ENCODE results near the gene TTC28.

The TTC28 gene

DNA sequence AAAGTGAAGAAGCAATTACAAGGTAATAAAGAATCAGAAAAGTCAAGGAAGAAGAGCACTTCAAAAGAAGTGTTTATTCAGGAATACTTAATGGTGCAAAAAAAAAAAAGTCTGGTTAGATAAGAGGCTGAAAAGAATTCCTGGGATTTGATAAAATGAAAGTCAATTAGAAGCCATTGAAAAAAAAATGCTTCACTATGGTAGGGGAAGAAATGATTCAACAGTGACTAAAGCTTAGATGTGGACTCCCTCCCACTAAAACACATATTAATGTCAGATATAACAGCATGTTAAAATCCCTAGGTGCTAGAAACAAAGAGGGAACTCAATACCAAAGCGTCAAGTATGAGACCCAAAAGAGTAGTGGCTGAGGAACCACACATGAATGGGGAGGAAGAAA lies 425.2 kb downstream of the TTC28 start:
- DNase-seq = no peak

GRCh38 chr22:28252539-28252938 lies 427.1 kb downstream of the TTC28 start:
- no peak for DNase-seq

DNA sequence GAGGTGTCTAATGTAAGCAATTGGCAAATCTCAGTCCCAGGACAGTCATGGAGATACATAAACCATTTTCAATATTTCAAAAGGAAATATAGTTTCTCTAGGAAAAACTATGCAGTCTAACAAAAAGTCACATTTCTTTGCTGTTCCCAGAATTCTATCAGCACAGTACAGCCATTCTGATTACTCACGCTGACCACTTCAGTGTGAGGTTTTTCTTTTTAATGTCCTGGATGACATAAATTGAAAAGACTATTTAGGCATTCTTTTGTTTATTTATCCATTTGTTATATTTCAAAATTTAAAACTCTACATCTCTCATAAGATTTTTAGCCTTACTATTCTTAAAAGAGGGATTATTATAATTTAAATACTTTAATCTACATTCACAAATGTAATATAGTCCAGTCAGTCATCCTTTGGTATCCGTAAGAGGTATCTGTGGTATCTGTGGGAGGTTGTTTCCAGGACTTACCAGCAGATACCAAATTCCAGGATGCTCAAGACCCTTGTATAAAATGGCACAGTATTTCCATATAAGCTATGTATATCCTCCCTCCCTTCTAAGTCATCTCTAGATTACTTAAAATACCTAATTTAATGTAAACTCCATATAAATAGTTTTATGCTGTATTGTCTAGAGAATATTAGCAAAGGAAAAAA lies 429.5 kb downstream of the TTC28 start:
- no peak for DNase-seq

DNA sequence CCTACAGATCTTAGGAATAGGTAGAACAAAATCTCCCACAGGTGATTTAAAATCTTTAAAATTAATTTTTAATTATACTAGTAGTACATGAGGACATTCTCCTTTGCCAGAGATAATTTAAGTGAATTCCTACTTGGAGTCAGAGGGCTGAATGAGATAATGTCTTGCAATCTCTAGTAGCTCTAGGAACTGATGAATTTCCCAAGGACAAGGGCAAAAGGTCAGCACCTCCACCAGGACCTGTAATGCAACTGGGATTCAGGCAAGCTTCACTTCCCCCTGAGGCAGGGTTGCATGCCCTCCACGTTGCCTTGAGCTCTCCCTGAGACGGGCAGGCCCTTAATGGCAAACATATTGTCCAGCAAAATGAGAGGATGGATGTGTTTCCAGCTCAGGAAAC lies 430.2 kb downstream of the TTC28 start:
- no peak for DNase-seq

- no peak for DNase-seq
Measured at GRCh38 chr22:28247667-28248363, 431.8 kb downstream of the TTC28 start.

- DNase-seq = no peak
Measured at GRCh38 chr22:28247136-28247535, 432.5 kb downstream of the TTC28 start.

- DNase-seq = no peak
Measured at GRCh38 chr22:28246397-28246796, 433.2 kb downstream of the TTC28 start.

DNA sequence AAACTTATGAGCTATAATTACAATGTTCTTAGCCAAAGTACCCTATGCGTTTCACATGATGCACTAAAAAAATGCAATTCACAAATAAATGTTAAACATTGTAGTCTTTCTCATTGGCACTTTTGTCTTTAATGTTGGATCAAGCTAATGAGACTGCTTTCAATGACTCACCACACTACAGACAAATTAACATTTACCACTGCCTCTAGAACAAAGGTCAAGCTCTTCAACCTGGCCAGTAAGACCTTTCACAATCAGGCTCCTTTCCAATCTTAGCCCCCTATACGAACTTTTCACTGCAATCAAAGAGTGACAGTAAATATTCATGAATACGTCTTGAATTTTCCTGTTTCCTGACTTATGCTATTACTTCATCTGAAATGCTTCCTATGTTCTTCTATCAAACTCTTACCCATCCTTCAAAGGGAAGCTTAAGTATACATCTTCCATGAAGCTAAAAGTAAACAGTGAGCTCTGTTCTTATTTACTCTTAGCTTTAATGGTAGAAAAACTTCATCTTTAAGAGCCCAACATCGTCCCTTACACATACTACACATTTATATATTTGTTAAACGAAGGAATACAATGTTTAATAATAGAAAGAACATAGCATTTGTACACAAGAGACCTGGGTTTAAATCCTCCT lies 433.9 kb downstream of the TTC28 start:
- DNase-seq = no peak

GRCh38 chr22:28244757-28245156 lies 434.9 kb downstream of the TTC28 start:
- no peak for DNase-seq

DNA sequence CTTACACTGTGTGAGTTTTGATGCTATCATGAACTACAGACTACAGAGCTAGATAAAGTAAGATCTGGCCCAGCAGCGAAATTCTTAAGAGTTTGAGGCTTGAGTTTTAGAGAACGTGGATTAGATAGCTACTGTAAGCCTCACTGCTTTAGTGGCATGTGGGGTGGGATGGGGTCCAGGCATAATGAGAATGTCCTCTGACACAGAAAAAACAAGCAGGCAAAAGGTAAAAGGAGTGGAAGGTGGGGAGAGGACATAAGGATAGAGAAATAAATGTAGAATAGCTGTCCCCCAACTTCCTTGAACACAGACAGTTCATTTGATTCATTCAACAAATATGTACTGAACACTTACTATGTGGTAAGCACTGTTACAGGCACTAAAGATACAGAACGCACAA lies 436.1 kb downstream of the TTC28 start:
- no peak for DNase-seq

GRCh38 chr22:28241656-28242290 lies 437.9 kb downstream of the TTC28 start:
- DNase-seq = no peak

GRCh38 chr22:28239941-28240340 lies 439.7 kb downstream of the TTC28 start:
- no peak for DNase-seq

DNA sequence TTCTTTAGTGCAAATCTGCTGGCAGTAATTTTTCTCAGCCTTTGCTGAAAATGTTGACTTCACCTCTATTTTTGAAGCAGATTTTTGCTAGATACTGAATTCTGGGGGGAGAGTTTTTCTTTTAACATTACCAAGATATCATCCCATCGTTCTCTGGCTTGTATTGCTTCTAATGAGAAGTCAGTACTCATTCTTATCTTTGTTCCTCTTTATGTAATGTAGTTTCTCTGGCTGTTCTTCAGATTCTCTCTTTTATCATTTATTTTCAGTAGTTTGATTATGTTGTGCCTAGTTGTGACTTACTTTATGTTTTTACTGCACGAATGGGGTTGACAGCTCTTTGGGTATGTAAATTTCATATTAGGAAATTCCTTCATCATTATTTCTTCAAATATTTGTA lies 441.9 kb downstream of the TTC28 start:
- DNase-seq = no peak

GRCh38 chr22:28237112-28237511 lies 442.5 kb downstream of the TTC28 start:
- no peak for DNase-seq

- DNase-seq = no peak
Measured at GRCh38 chr22:28232204-28232603, 447.4 kb downstream of the TTC28 start.

GRCh38 chr22:28231441-28231840 lies 448.2 kb downstream of the TTC28 start:
- DNase-seq = no peak

GRCh38 chr22:28230671-28231070 lies 449.0 kb downstream of the TTC28 start:
- DNase-seq = no peak

DNA sequence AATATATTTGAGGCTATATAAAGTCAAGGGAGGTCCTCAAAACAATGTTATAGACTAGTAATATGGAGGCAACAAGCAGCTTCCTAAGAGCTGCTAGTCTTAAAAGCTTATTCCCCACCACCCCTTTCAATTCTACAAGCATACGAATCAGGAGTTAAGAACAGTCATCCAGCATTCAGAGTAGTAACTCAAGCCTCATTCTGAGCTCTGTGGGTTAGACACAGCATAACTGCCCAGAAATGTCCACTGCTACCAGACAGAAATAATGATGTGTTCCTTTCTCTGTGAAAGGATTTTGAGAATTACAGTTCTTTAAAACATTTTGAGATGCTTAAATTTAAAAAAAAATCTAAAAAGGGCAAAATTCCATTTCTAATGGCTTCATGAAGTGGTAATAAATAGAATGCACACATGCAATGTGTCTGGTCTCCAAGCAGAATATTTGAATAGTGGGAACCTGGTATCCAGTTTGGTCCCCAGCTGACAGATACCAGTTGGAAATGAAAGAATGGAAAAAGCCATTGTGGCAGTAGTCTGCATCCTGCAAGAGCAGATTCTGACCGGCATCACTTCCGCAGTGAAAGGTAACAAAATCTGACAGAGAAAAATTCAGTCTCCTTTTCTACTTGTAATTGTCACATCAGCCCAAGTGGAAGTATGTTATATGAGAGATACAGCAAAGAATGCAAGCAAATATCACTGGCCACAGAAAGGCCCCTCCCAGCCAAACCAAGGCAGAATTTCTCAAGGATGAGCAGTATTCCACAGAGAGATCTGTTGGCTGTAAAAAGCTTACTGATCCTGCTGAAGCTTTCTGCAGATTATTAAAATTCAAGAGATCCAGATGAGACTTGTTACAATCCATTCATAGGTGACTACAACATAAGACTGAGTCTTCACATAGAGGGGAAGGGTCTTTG lies 449.8 kb downstream of the TTC28 start:
- DNase-seq = no peak

DNA sequence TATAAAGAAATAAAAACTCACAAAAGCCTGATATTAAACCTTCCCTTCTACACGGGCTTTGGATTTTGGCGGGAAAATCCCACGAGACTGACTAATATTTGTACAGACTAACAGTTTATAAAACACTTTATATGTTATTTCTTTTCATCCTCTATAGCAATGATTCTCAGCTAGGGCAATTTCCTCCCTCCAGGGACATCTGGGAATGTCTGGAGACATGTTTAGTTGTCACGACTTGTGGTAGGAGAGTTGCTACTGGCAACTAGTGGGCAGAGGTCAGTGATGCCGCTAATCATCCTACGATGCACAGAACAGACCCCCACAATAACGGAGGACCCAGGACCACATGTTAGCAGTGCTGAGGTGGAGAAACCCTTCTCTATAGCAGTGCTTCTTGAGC lies 455.8 kb downstream of the TTC28 start:
- DNase-seq = no peak

- no peak for DNase-seq
Measured at GRCh38 chr22:28222976-28223745, 456.5 kb downstream of the TTC28 start.

DNA sequence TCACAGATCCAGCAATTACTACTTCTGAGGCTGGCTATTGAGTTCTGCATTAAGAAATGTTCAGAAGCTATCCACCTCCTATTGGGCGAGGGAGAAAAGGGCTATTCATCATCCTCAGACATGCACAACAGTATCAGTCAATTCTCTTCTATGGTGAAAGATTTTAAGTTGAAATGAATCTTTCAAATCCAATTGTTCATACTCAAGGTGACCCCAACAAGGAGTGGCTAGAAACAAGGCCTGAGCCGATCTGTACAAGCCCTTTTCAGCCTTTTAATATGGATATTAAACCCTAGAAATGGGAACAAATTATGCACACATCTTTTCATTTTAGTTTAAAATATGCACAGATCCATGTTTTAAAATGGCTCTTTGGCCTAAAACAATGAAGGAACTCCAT lies 457.1 kb downstream of the TTC28 start:
- no peak for DNase-seq

DNA sequence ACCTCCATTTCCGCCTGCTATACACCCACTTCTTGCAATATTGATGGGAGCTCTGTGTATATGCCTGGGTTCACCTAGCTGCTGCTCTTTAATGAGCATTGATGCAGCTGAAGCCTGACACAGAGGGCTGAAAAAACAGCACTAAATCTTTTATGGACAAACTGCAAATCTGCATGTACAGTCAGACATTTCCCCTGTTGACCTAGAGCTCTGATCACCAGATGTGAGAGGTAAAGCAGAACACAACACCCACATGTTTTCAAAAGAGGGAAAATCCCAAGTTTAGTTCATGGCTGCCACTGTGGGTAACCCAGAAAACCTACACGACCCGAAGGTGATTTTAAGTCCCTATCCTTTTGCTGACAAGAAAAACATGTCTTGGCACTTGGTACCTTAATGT lies 457.6 kb downstream of the TTC28 start:
- no peak for DNase-seq

Data from stimulated activated CD4-positive, alpha-beta T cell treated with anti-CD3 and anti-CD28 coated beads, Interleukin-15, amount 100 ng/mL, for 24 hours (primary cell).